ENCODE measurements around the gene DYNC2I2. TPM values are rescaled to one million over a fixed set of nuclear protein-coding genes. Genes with fewer than 3 reads are reported as not detected.

DYNC2I2 gene
- total and polyA plus RNA-seq, 2 experiments from 2014 or later: 48.7 to 78.3 TPM

DNA sequence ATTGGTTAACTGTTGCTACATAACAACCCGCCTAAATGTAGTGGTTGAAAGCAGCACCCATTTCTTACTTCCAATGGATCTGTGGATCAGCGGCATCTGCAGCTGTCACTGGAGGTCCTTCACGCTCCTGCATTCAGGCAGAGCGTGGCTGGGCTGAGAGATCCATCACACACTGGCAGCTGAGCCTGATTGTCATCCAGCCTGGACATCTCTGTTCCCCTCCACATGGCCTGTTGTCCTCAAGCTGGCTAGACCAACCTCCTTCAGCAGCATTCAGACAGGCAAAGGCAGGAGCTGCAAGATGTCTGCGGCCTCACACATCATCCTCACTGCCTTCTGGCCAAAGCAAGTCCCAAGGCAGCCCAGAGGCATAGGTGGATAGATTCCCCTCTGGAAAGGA lies 36.9 kb downstream of the DYNC2I2 start:
- H3K4me1 ChIP-seq (ENCODE audit: insufficient read depth): no peaks in the 10 kb centered on the region
- H3K4me2 ChIP-seq: no peak overlapping the region
- Mint-ChIP-seq H3K27me3 (ENCODE audit: insufficient read depth, low read depth, poor library complexity) (peaks cover 6% of the 10 kb centered on the region), H3K4me3 (no peak overlapping the region), H3K9me3 (no peaks in the 10 kb centered on the region), H3K36me3 (ENCODE audit: low read depth) (peaks cover 76% of the 10 kb centered on the region), H3K4me1 (no peaks in the 10 kb centered on the region), H3K27ac (no peak overlapping the region)
- no peak overlapping the region for H3K27ac ChIP-seq (ENCODE audit: low read depth)
- no peaks in the 10 kb centered on the region for H3K79me2 ChIP-seq (replicated peaks; ENCODE audit: insufficient read depth)
- peaks cover 2% of the 10 kb centered on the region; the same call in 1 of the 2 replicates for H4K20me1 ChIP-seq (replicated peaks; ENCODE audit: insufficient read depth)
- H3K27me3 ChIP-seq (ENCODE audit: insufficient read depth): no peaks in the 10 kb centered on the region
- no peak overlapping the region for H3K4me3 ChIP-seq
- no peak for TF ChIP-seq ZNF331 (CRISPR knock-in tag; IDR thresholded peaks at IDR 0.05; ENCODE audit: low read depth)
- TF ChIP-seq NANOG (IDR thresholded peaks at IDR 0.05; ENCODE audit: borderline replicate concordance): no peak
- TF ChIP-seq, protein P1, sequence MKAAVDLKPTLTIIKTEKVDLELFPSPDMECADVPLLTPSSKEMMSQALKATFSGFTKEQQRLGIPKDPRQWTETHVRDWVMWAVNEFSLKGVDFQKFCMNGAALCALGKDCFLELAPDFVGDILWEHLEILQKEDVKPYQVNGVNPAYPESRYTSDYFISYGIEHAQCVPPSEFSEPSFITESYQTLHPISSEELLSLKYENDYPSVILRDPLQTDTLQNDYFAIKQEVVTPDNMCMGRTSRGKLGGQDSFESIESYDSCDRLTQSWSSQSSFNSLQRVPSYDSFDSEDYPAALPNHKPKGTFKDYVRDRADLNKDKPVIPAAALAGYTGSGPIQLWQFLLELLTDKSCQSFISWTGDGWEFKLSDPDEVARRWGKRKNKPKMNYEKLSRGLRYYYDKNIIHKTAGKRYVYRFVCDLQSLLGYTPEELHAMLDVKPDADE (IDR thresholded peaks at IDR 0.05): no peak
- TF ChIP-seq, protein P2, sequence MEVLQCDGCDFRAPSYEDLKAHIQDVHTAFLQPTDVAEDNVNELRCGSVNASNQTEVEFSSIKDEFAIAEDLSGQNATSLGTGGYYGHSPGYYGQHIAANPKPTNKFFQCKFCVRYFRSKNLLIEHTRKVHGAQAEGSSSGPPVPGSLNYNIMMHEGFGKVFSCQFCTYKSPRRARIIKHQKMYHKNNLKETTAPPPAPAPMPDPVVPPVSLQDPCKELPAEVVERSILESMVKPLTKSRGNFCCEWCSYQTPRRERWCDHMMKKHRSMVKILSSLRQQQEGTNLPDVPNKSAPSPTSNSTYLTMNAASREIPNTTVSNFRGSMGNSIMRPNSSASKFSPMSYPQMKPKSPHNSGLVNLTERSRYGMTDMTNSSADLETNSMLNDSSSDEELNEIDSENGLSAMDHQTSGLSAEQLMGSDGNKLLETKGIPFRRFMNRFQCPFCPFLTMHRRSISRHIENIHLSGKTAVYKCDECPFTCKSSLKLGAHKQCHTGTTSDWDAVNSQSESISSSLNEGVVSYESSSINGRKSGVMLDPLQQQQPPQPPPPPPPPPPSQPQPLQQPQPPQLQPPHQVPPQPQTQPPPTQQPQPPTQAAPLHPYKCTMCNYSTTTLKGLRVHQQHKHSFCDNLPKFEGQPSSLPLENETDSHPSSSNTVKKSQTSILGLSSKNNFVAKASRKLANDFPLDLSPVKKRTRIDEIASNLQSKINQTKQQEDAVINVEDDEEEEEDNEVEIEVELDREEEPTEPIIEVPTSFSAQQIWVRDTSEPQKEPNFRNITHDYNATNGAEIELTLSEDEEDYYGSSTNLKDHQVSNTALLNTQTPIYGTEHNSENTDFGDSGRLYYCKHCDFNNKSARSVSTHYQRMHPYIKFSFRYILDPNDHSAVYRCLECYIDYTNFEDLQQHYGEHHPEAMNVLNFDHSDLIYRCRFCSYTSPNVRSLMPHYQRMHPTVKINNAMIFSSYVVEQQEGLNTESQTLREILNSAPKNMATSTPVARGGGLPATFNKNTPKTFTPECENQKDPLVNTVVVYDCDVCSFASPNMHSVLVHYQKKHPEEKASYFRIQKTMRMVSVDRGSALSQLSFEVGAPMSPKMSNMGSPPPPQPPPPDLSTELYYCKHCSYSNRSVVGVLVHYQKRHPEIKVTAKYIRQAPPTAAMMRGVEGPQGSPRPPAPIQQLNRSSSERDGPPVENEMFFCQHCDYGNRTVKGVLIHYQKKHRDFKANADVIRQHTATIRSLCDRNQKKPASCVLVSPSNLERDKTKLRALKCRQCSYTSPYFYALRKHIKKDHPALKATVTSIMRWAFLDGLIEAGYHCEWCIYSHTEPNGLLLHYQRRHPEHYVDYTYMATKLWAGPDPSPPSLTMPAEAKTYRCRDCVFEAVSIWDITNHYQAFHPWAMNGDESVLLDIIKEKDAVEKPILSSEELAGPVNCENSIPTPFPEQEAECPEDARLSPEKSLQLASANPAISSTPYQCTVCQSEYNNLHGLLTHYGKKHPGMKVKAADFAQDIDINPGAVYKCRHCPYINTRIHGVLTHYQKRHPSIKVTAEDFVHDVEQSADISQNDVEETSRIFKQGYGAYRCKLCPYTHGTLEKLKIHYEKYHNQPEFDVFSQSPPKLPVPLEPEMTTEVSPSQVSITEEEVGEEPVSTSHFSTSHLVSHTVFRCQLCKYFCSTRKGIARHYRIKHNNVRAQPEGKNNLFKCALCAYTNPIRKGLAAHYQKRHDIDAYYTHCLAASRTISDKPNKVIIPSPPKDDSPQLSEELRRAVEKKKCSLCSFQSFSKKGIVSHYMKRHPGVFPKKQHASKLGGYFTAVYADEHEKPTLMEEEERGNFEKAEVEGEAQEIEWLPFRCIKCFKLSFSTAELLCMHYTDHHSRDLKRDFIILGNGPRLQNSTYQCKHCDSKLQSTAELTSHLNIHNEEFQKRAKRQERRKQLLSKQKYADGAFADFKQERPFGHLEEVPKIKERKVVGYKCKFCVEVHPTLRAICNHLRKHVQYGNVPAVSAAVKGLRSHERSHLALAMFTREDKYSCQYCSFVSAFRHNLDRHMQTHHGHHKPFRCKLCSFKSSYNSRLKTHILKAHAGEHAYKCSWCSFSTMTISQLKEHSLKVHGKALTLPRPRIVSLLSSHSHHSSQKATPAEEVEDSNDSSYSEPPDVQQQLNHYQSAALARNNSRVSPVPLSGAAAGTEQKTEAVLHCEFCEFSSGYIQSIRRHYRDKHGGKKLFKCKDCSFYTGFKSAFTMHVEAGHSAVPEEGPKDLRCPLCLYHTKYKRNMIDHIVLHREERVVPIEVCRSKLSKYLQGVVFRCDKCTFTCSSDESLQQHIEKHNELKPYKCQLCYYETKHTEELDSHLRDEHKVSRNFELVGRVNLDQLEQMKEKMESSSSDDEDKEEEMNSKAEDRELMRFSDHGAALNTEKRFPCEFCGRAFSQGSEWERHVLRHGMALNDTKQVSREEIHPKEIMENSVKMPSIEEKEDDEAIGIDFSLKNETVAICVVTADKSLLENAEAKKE (CRISPR knock-in tag; IDR thresholded peaks at IDR 0.05): no peak
- TF ChIP-seq STAT1 (IDR thresholded peaks at IDR 0.05; ENCODE audit: unreplicated experiment): no peak
- TF ChIP-seq JUNB (IDR thresholded peaks at IDR 0.05; ENCODE audit: unreplicated experiment): no peak
- TF ChIP-seq ZNF114 (CRISPR knock-in tag; IDR thresholded peaks at IDR 0.05): no peak
- TF ChIP-seq POLR2AphosphoS5 (IDR thresholded peaks at IDR 0.05; ENCODE audit: low read depth): no peak
- TF ChIP-seq, protein P3, sequence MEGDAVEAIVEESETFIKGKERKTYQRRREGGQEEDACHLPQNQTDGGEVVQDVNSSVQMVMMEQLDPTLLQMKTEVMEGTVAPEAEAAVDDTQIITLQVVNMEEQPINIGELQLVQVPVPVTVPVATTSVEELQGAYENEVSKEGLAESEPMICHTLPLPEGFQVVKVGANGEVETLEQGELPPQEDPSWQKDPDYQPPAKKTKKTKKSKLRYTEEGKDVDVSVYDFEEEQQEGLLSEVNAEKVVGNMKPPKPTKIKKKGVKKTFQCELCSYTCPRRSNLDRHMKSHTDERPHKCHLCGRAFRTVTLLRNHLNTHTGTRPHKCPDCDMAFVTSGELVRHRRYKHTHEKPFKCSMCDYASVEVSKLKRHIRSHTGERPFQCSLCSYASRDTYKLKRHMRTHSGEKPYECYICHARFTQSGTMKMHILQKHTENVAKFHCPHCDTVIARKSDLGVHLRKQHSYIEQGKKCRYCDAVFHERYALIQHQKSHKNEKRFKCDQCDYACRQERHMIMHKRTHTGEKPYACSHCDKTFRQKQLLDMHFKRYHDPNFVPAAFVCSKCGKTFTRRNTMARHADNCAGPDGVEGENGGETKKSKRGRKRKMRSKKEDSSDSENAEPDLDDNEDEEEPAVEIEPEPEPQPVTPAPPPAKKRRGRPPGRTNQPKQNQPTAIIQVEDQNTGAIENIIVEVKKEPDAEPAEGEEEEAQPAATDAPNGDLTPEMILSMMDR (conservative IDR thresholded peaks at IDR 0.05; ENCODE audit: low read depth in 2 of 2): no peak
- no peak for TF ChIP-seq EZH2 (IDR thresholded peaks at IDR 0.05; ENCODE audit: low read depth, unreplicated experiment)
- no peak for TF ChIP-seq CREB1 (CRISPR knock-in tag; IDR thresholded peaks at IDR 0.05; ENCODE audit: low read depth)
- TF ChIP-seq, protein P4, sequence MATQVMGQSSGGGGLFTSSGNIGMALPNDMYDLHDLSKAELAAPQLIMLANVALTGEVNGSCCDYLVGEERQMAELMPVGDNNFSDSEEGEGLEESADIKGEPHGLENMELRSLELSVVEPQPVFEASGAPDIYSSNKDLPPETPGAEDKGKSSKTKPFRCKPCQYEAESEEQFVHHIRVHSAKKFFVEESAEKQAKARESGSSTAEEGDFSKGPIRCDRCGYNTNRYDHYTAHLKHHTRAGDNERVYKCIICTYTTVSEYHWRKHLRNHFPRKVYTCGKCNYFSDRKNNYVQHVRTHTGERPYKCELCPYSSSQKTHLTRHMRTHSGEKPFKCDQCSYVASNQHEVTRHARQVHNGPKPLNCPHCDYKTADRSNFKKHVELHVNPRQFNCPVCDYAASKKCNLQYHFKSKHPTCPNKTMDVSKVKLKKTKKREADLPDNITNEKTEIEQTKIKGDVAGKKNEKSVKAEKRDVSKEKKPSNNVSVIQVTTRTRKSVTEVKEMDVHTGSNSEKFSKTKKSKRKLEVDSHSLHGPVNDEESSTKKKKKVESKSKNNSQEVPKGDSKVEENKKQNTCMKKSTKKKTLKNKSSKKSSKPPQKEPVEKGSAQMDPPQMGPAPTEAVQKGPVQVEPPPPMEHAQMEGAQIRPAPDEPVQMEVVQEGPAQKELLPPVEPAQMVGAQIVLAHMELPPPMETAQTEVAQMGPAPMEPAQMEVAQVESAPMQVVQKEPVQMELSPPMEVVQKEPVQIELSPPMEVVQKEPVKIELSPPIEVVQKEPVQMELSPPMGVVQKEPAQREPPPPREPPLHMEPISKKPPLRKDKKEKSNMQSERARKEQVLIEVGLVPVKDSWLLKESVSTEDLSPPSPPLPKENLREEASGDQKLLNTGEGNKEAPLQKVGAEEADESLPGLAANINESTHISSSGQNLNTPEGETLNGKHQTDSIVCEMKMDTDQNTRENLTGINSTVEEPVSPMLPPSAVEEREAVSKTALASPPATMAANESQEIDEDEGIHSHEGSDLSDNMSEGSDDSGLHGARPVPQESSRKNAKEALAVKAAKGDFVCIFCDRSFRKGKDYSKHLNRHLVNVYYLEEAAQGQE (IDR thresholded peaks at IDR 0.05; ENCODE audit: unreplicated experiment): no peak
- TF ChIP-seq EZH2phosphoT487 (IDR thresholded peaks at IDR 0.05; ENCODE audit: unreplicated experiment): no peak
- no peak overlapping the region for H2AFZ ChIP-seq
- H3F3A ChIP-seq (replicated peaks; ENCODE audit: low read depth): 0 out of 2 replicates have a peak, but pooled peaks cover 4% of the 10 kb centered on the region
- H3K36me3 ChIP-seq (ENCODE audit: insufficient read depth): peaks cover 64% of the 10 kb centered on the region
- ATAC-seq: no peak
- DNase-seq (ENCODE audit: low spot score): no peak
- H3K9me2 ChIP-seq (ENCODE audit: insufficient read depth): no peaks in the 10 kb centered on the region
